ENCODE results near the gene HAP1.

GRCh38 chr17:41730479-41730878, 4.0 kb downstream of the HAP1 start:
- TF ChIP-seq EZH2 (IDR thresholded peaks at IDR 0.05; ENCODE audit: insufficient read depth, poor library complexity, severe bottlenecking) (no peak), EZH2phosphoT487 (IDR thresholded peaks at IDR 0.05; ENCODE audit: insufficient read depth, low read depth) (no peak)
